ENCODE data around the gene ATL2.

DNA sequence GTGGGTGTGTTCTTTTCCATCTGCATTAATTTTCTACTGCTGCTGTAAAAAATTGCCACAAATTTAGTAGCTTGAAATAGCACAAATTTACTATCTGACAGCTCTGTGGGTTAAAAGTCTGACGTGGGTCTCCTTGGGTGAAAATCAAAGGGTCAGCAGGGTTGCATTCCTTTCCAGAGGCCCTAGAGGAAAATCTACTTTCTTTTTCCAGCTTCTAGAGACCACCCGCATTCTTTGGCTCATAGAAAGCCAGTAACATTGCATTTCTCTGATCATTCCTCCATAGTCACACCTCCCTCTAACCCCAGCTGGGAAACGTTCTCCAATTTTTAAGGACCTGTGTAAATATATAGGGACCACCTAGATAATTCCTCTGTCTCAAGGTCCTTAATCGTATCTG is 128.8 kb downstream of the ATL2 start:
- TF ChIP-seq, protein P1, sequence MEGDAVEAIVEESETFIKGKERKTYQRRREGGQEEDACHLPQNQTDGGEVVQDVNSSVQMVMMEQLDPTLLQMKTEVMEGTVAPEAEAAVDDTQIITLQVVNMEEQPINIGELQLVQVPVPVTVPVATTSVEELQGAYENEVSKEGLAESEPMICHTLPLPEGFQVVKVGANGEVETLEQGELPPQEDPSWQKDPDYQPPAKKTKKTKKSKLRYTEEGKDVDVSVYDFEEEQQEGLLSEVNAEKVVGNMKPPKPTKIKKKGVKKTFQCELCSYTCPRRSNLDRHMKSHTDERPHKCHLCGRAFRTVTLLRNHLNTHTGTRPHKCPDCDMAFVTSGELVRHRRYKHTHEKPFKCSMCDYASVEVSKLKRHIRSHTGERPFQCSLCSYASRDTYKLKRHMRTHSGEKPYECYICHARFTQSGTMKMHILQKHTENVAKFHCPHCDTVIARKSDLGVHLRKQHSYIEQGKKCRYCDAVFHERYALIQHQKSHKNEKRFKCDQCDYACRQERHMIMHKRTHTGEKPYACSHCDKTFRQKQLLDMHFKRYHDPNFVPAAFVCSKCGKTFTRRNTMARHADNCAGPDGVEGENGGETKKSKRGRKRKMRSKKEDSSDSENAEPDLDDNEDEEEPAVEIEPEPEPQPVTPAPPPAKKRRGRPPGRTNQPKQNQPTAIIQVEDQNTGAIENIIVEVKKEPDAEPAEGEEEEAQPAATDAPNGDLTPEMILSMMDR (IDR thresholded peaks at IDR 0.05): no peak
- no peak for TF ChIP-seq ZFX (IDR thresholded peaks at IDR 0.05; ENCODE audit: borderline replicate concordance)
